K562 treated with DMSO at 1 percent for 48 hours (cell line): ENCODE measurements around the gene LILRA1. TPM values are rescaled to one million over a fixed set of nuclear protein-coding genes. Genes with fewer than 3 reads are reported as not detected.

Experiments used
- total RNA-seq: library from RNA; unstranded; fragments of 300-600 nt; gene quantifications from 2 replicates; pipeline ENCODE4 v1.2.3, GENCODE V29; 2022; ENCODE audit warnings: low replicate concordance; ENCODE audit errors: extremely low read depth

Gene LILRA1
- not detected in 2 replicates for total RNA-seq

GRCh38 chr19:54593445-54593844 lies at the start of gene LILRA1:
Gene LILRA1, plus strand, starts transcription at chr19:54593632. Its CDS starts 613 bp downstream, at chr19:54594245.

GRCh38 chr19:54573330-54573872 lies 20.0 kb upstream of the LILRA1 start, which contains the start of gene LILRA2:
Gene LILRA2, plus strand, starts transcription at chr19:54573790. Its CDS starts 89 bp downstream, at chr19:54573879.

GRCh38 chr19:54630262-54630661 lies 36.8 kb downstream of the LILRA1 start, which contains the start of gene LILRB1:
Gene LILRB1, plus strand, starts transcription at chr19:54630484. Its CDS starts 590 bp downstream, at chr19:54631074.

Other genes with a start within 250 kb of the LILRA1 start
- gene LAIR1, start 228.7 kb upstream of the LILRA1 start, total RNA-seq: not detected in 2 replicates
- not detected in 2 replicates for gene TTYH1, start 178.2 kb upstream of the LILRA1 start, total RNA-seq
- gene LENG8, start 144.4 kb upstream of the LILRA1 start, total RNA-seq: not detected in 2 replicates
- not detected in 2 replicates for gene LENG9, start 129.9 kb upstream of the LILRA1 start, total RNA-seq
- not detected in 2 replicates for gene CDC42EP5, start 120.3 kb upstream of the LILRA1 start, total RNA-seq
- gene LAIR2, start 90.8 kb upstream of the LILRA1 start, total RNA-seq: not detected in 2 replicates
- not detected in 2 replicates for gene LILRA2, start 19.8 kb upstream of the LILRA1 start, total RNA-seq
- not detected in 2 replicates for gene LILRB1, start 36.9 kb downstream of the LILRA1 start, total RNA-seq
- gene LILRB4, start 69.4 kb downstream of the LILRA1 start, total RNA-seq: not detected in 2 replicates
- not detected in 2 replicates for gene KIR3DL3, start 130.8 kb downstream of the LILRA1 start, total RNA-seq
- not detected in 2 replicates for gene KIR2DL3, start 144.9 kb downstream of the LILRA1 start, total RNA-seq
- gene KIR2DL1, start 176.2 kb downstream of the LILRA1 start, total RNA-seq: not detected in 2 replicates
- not detected in 2 replicates for gene KIR2DL4, start 210.0 kb downstream of the LILRA1 start, total RNA-seq
- gene KIR3DL1, start 222.8 kb downstream of the LILRA1 start, total RNA-seq: not detected in 2 replicates
- gene KIR2DS4, start 239.0 kb downstream of the LILRA1 start, total RNA-seq: not detected in 2 replicates